HG02588 (cell line): ENCODE data around the gene SHMT1.
"Not testable (repeated sequence)": the region's sequence is repeated elsewhere in the genome, so short reads cannot be mapped to it uniquely, and the experiment has no call there.

Experiments
- ATAC-seq: cut with Tn5 transposase; IDR thresholded peaks from one replicate; pipeline ENCODE4 v1.9.1; 2021; ENCODE audit warnings: mild to moderate bottlenecking, moderate library complexity; ENCODE audit not compliant: unreplicated experiment

Gene SHMT1

DNA sequence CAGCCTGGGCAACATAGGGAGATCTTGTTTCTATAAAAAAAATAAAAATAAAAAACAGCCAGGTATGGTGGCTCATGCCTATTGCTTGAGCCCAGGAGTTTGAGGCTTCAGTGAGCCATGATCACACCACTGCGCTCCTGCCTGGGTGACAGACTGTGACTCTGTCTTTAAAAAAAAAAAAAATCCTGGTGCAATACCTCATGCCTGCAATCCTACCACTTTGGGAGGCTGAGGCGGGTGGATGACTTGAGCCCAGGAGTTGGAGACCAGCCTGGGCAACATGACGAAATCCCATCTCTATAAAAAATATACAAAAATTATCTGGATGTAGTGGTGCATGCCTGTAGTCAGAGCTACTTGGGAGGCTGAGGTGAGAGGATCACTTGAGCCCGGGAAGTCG, 15.3 kb upstream of the SHMT1 start:
- ATAC-seq = not testable (repeated sequence)

DNA sequence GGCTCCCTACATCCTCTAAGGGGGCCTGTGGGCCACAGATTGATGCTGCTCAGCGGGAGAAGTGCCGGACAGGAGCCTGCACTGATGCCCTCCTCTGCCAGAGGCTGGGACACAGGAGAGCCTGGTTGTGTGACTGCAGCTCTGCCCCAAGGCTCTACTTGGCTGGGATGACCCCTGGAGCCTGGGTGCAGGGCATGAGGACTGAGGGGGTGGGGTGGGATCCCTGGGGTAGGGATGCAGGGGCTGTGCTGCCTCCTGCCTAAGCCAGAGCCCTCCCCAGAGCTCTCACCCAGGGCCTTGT, 14.8 kb upstream of the SHMT1 start:
- no peak for ATAC-seq

DNA sequence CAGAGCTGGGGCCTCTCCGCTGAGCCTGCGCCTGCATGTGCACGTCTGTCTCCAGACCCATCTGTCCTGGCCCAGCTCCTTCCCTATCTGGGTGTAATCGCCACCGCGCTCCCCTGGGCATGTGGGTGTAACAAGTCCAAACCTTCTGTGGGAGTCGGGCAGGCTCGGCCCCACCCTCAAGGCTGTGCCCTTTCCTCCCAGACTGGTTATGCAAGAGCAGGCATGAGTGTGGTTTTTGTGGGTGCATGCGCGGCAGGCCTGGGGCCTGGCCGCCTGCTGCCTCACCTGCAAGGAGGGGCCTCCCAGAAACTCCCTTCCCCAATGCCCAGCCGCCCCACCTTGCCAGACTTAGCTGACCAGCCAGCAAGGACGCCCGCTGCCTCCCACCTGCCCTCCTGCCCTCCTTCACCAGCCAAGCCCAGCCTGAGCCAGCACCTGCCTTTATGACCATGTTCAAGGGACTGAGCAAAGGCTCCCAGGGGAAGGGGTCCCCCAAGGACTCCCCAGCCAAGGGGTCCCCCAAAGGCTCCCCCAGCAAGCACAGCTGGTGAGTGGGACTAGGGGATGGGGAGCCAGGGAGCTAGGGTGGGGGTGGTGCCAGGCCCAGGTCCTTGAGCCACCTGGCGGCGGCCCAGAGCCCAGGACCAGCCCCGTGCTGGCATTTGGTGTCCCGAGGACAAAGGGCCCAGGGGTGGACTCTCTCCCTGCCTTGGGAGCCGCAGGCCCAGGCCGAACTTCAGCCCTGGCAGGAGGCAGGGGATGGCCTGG, 14.3 kb upstream of the SHMT1 start, which contains the start of gene EVPLL:
EVPLL (plus strand) TSS at position 342 of the 768 bp plus-strand sequence. CDS start 3,160 bp downstream, outside the sequence.
- no peak for ATAC-seq

DNA sequence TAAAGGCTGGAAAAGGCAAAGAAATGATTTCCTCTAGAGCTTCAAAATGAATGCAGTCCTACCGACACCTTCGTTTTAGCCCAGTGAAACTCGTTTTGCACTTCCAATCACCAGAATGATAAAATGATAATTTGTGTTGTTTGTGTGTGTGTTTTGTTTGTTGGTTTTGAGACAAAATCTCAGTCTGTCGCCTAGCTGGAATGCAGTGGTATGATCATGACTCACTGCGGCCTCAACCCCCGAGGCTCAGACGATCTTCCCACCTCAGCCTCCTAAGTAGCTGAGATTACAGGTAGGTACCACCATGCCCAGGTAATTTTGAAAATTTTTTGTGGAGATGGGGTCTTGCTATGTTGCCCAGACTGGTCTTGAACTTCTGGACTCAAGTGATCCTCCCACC, 10.9 kb upstream of the SHMT1 start:
- ATAC-seq = no peak

- not testable (repeated sequence) for ATAC-seq
Observed at GRCh38 chr17:18373181-18373580, 9.8 kb upstream of the SHMT1 start.

DNA sequence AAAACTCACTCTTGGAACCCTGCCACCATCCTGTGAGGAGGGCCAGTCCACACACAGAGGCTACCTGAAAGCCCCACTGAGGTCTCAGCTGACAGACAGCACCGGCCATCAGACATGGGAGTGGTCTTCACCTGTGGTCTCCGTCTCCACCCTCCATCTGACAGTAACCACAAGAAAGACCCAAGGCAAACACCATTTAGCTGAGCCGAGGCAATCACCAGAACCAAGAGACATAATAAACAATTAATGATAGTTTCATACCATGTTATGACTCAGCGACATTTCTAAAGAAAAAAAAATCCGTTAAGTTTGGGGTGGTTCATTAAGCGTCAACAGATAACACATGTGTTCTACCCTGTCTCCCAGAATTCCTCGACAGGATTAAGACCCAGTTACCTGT, 8.1 kb upstream of the SHMT1 start:
- ATAC-seq = no peak

- no peak for ATAC-seq
Observed at GRCh38 chr17:18370761-18371160, 7.4 kb upstream of the SHMT1 start.

GRCh38 chr17:18368946-18369345, 5.6 kb upstream of the SHMT1 start:
- no peak for ATAC-seq

DNA sequence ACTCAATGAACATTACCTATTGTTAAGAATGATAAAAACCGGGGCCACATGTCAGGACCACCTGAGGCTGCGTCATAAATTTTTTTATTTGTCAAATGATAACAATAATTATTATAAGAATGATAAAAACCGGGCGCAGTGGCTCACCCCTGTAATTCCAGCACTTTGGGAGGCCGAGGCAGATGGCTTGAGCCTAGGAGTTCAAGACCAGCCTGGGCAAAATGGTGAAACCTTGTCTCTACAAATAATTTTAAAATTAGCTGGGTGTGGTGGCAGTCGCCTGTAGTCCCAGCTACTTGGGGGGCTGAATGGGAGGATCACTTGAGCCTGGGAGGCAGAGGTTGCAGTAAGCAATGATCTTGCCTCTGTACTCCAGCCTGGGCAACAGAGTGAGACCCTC, 816 bp upstream of the SHMT1 start:
- ATAC-seq = no peak

DNA sequence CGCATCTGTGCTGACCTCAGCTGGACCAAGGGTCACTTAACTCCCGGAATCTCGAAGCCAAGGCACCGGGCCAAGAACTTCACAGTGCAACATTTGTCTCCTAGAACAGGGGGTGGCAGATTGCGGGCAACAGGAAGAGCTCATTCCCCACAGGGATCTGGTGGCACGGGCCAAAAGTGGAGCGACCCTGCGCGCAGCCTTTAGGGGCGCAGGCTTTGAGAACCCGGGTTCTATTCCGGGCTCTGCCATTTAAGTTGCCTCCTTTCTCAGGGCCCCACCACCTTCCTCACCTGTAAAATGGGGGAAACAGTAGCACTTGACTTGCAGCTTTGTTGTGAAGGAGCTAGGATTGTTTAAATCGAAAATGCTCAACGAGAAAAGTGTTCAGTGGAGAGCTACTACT, 651 bp downstream of the SHMT1 start:
- ATAC-seq = no peak

- ATAC-seq = no peak
Observed at GRCh38 chr17:18361837-18362697, 1.3 kb downstream of the SHMT1 start.

- ATAC-seq = no peak
Observed at GRCh38 chr17:18360518-18360917, 2.8 kb downstream of the SHMT1 start.

DNA sequence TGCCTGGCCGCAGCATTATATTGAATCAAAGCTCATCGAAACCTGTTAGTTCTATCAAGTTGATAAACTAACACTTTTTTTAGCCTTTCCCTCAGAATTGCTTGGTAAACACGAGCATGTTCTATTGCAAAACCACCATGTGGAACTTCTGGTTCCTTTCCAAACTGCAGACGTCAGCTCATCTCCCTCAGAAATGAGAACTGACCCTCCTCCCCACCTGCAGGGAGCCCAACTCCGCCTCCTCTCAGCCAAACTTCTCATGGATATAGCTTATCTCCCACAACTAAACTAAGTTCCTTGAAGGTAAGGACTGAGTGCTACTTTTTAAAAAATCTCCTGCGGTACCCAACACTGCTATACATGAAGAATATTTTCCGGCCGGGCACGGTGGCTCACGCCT, 6.7 kb downstream of the SHMT1 start:
- no peak for ATAC-seq

GRCh38 chr17:18353541-18353940, 9.8 kb downstream of the SHMT1 start:
- ATAC-seq = no peak

DNA sequence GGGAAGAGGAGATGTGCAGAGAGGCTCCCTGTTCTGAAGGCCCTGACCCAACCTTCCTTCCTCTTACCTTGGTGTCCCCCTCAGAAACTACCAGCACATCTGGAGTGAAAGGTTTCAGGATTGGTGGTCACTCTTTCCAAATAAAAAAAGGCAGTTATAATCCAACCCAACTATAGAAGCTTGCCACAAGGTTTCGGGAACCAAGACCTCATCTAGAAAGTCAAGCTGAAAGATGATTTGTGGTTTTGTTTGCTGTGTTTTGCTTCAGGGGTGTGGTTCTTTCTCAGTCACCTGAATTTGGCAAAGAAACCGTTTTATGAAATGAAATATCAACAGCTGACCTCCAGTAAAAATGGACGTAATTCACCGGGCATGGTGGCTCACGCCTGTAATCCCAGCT, 19.3 kb downstream of the SHMT1 start:
- no peak for ATAC-seq

DNA sequence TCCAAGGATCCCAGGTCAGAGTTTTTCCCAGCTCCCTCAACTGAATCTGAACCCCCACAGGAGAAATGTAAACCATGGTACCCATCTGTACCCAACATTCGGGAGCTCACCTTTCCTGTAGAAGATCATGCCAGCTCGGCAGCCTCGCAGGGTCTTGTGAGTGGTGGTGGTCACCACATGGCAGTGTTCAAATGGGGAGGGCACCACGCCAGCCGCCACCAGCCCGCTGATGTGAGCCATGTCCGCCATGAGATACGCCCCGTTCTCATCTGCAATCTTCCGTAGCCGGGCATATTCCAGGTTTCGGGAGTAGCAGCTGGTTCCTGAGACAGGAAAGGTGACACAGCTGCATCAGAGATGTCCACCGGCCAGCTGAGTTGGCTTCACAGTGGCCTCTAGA, 23.4 kb downstream of the SHMT1 start:
- ATAC-seq = no peak

DNA sequence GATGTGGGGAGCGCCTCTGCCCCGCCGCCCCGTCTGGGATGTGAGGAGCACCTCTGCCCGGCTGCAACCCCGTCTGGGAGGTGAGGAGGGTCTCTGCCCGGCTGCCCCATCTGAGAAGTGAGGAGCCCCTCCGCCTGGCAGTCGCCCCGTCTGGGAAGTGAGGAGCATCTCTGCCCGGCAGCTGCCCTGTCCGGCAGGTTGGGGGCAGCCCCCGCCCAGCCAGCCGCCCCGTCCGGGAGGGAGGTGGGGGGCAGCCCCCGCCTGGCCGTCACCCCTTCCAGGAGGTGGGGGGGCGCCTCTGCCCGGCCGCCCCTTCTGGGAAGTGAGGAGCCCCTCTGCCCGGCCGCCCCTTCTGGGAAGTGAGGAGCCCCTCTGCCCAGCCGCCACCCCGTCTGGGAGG, 25.2 kb downstream of the SHMT1 start:
- not testable (repeated sequence) for ATAC-seq

GRCh38 chr17:18332909-18333489, 30.4 kb downstream of the SHMT1 start:
- no peak for ATAC-seq

- no peak for ATAC-seq
Observed at GRCh38 chr17:18331879-18332278, 31.5 kb downstream of the SHMT1 start.

- ATAC-seq = no peak
Observed at GRCh38 chr17:18328643-18329204, 34.6 kb downstream of the SHMT1 start.

DNA sequence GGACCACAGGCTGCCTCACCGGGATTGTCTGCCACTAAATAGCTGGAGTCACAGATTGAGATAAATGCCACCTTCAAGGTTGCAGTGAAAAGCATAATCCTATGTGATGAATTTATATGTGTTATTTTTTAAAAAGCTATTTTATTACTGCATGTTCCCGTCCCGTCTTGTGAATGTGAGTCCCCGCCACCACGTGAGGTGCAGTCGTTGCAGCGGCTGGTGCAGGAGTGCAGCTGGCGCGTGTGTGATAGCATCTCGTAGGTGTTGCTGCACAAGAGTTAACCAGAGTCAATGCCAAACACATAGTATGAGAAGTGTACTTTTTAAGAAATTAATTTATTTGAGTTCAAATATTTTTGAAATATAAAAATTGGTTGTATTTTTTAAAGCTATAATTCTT, 35.8 kb downstream of the SHMT1 start:
- ATAC-seq = no peak

DNA sequence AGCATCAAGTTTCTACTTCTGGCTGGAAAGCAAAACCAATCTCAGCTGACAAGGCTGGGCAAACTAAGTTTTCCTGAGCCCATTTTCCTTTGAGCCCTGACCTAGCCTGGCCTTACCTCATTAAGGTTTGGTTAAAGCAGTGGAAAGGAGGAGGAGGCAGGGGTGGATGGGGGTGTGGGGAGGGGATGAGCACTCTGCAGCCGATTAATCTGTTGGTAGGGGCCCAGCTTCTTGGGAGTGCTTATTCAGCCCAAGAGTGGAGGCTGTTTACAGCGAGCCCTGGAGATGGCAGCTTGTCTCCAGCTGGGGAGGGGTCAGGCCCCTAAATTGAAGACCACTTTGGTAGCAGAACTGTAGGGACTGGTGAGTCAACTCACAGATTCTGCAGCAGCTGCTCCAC, 36.3 kb downstream of the SHMT1 start:
- ATAC-seq = no peak
